ENCODE measurements around the gene PCSK9.
A peak's percentile ranks its signal among the peaks of the same experiment; 100 is the strongest.
"Not testable (repeated sequence)": the region's sequence is repeated elsewhere in the genome, so short reads cannot be mapped to it uniquely, and the experiment has no call there.

The PCSK9 gene

GRCh38 chr1:55081188-55081904 lies 42.0 kb downstream of the PCSK9 start:
- H3K36me3 Mint-ChIP-seq: peaks cover 43 to 66% of the 10 kb centered on the region in 2 donors
- H3K4me1 Mint-ChIP-seq: no peaks in the 10 kb centered on the region
- no peak for DNase-seq
- H3K9me3 Mint-ChIP-seq: no peaks in the 10 kb centered on the region
- H3K27me3 Mint-ChIP-seq: no peaks in the 10 kb centered on the region
- H3K27ac Mint-ChIP-seq: no peak overlapping the region
- no peak for ATAC-seq (replicated peaks)
- no peak overlapping the region for H3K4me3 Mint-ChIP-seq

GRCh38 chr1:55081905-55082296 lies 42.6 kb downstream of the PCSK9 start:
- Mint-ChIP-seq H3K4me3 (no peak overlapping the region), H3K27me3 (no peaks in the 10 kb centered on the region), H3K4me1 (no peaks in the 10 kb centered on the region), H3K36me3 (peaks cover 43 to 62% of the 10 kb centered on the region in 2 donors), H3K27ac (no peak overlapping the region), H3K9me3 (no peaks in the 10 kb centered on the region)
- DNase-seq (no peak), ATAC-seq (replicated peaks) (no peak)

- no peak for DNase-seq
- H3K27me3 Mint-ChIP-seq: no peaks in the 10 kb centered on the region
- no peak overlapping the region for H3K27ac Mint-ChIP-seq
- peaks cover 7 to 16% of the 10 kb centered on the region in 2 donors for H3K4me1 Mint-ChIP-seq
- peaks cover 50 to 68% of the 10 kb centered on the region in 2 donors for H3K36me3 Mint-ChIP-seq
- H3K9me3 Mint-ChIP-seq: no peaks in the 10 kb centered on the region
- no peak for ATAC-seq (replicated peaks)
- H3K4me3 Mint-ChIP-seq: no peak overlapping the region
Observed at GRCh38 chr1:55084257-55084656, 44.9 kb downstream of the PCSK9 start.

GRCh38 chr1:55087439-55087838 lies 48.1 kb downstream of the PCSK9 start:
- Mint-ChIP-seq H3K36me3 (peaks cover 51 to 66% of the 10 kb centered on the region in 2 donors), H3K4me3 (no peak overlapping the region), H3K9me3 (no peaks in the 10 kb centered on the region), H3K27ac (peak overlapping the region; percentile 85), H3K4me1 (peaks cover 7 to 23% of the 10 kb centered on the region in 2 donors), H3K27me3 (no peaks in the 10 kb centered on the region)
- ATAC-seq (replicated peaks) (no peak), DNase-seq (no peak)

GRCh38 chr1:55088413-55088812 lies 49.1 kb downstream of the PCSK9 start:
- no peaks in the 10 kb centered on the region for H3K27me3 Mint-ChIP-seq
- DNase-seq (peak; percentile 15), ATAC-seq (replicated peaks) (peak; percentile 91)
- peak overlapping the region; percentile 66 for H3K27ac Mint-ChIP-seq
- H3K4me3 Mint-ChIP-seq: peak overlapping the region in 1 of 2 donors; percentile 5
- H3K36me3 Mint-ChIP-seq: peaks cover 51 to 61% of the 10 kb centered on the region in 2 donors
- no peaks in the 10 kb centered on the region for H3K9me3 Mint-ChIP-seq
- H3K4me1 Mint-ChIP-seq: peaks cover 7 to 23% of the 10 kb centered on the region in 2 donors

- peaks cover 7 to 23% of the 10 kb centered on the region in 2 donors for H3K4me1 Mint-ChIP-seq
- no peak overlapping the region for H3K4me3 Mint-ChIP-seq
- DNase-seq: no peak
- H3K27me3 Mint-ChIP-seq: no peaks in the 10 kb centered on the region
- H3K36me3 Mint-ChIP-seq: peaks cover 51 to 55% of the 10 kb centered on the region in 2 donors
- ATAC-seq (replicated peaks): no peak
- H3K27ac Mint-ChIP-seq: no peak overlapping the region
- no peaks in the 10 kb centered on the region for H3K9me3 Mint-ChIP-seq
Observed at GRCh38 chr1:55089683-55090082, 50.3 kb downstream of the PCSK9 start.

- H3K27ac Mint-ChIP-seq: no peak overlapping the region
- H3K27me3 Mint-ChIP-seq: no peaks in the 10 kb centered on the region
- no peak for ATAC-seq (replicated peaks)
- DNase-seq: no peak
- no peaks in the 10 kb centered on the region for H3K9me3 Mint-ChIP-seq
- no peak overlapping the region for H3K4me3 Mint-ChIP-seq
- H3K4me1 Mint-ChIP-seq: peaks cover 7 to 23% of the 10 kb centered on the region in 2 donors
- H3K36me3 Mint-ChIP-seq: peaks cover 58 to 62% of the 10 kb centered on the region in 2 donors
Observed at GRCh38 chr1:55092475-55092874, 53.1 kb downstream of the PCSK9 start.

GRCh38 chr1:55095095-55095494 lies 55.7 kb downstream of the PCSK9 start:
- Mint-ChIP-seq H3K4me1 (no peaks in the 10 kb centered on the region), H3K27me3 (no peaks in the 10 kb centered on the region), H3K4me3 (no peak overlapping the region), H3K9me3 (no peaks in the 10 kb centered on the region), H3K36me3 (peaks cover 51 to 54% of the 10 kb centered on the region in 2 donors), H3K27ac (no peak overlapping the region)
- ATAC-seq (replicated peaks) (no peak), DNase-seq (no peak)

- Mint-ChIP-seq H3K4me3 (no peak overlapping the region), H3K27ac (no peak overlapping the region), H3K9me3 (no peaks in the 10 kb centered on the region), H3K27me3 (no peaks in the 10 kb centered on the region), H3K4me1 (no peaks in the 10 kb centered on the region), H3K36me3 (peaks cover 35 to 46% of the 10 kb centered on the region in 2 donors)
- no peak for DNase-seq
- no peak for ATAC-seq (replicated peaks)
Observed at GRCh38 chr1:55103891-55104290, 64.5 kb downstream of the PCSK9 start.

- Mint-ChIP-seq H3K4me1 (no peaks in the 10 kb centered on the region), H3K4me3 (no peak overlapping the region), H3K27me3 (no peaks in the 10 kb centered on the region), H3K36me3 (peaks cover 44 to 57% of the 10 kb centered on the region in 2 donors), H3K27ac (no peak overlapping the region), H3K9me3 (no peaks in the 10 kb centered on the region)
- DNase-seq (no peak), ATAC-seq (replicated peaks) (no peak)
Observed at GRCh38 chr1:55107101-55107500, 67.8 kb downstream of the PCSK9 start.

GRCh38 chr1:55109005-55109404 lies 69.7 kb downstream of the PCSK9 start:
- peak overlapping the region; percentile 59 for H3K27ac Mint-ChIP-seq
- H3K4me1 Mint-ChIP-seq; ATAC-seq (replicated peaks); H3K4me3 Mint-ChIP-seq; DNase-seq; H3K9me3 Mint-ChIP-seq; H3K27me3 Mint-ChIP-seq: not testable (repeated sequence)
- H3K36me3 Mint-ChIP-seq: peaks cover 54 to 68% of the 10 kb centered on the region in 2 donors

Measured in stimulated activated naive B cell treated with anti-CD40 and anti-IgM and Interleukin-4, amounts not matched to agents 10 μg/mL and 1 μg/mL and 100 μg/mL, for 72 hours (primary cell).